Measurements from ENCODE around the gene DUOX2.
"Not testable (repeated sequence)": the region's sequence is repeated elsewhere in the genome, so short reads cannot be mapped to it uniquely, and the experiment has no call there.

The DUOX2 gene

DNA sequence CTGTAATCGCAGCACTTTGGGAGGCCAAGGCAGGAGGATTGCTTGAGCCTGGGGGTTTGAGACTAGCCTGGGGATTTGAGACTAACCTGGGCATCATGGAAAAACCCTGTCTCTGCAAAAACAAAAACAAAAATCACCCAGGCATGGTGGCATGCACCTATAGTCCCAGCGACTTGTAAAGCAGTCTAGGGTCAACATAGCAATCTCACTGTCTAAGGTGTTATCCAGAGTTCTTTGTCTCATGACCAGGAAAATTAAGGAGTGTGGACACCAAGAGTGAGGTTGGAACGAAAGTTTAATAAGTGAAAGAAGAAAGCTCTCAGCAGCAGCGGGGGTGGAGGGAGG is 65.6 kb downstream of the DUOX2 start:
- CTCF ChIA-PET = interaction anchor here (1.0 kb wide), 1 partner anchor 12 kb away, joined by 5 read pairs; no protein-coding TSS in a partner anchor
- POLR2A ChIA-PET; H3K4me3 ChIP-seq (ENCODE audit: low read depth, low read length); H3K4me1 ChIP-seq (ENCODE audit: control insufficient read depth, insufficient read depth, low read length); H3K27ac ChIP-seq (ENCODE audit: extremely low read depth, low read depth, low read length); H3K9me3 ChIP-seq (ENCODE audit: control insufficient read depth, insufficient read depth, low read depth, low read length): not testable (repeated sequence)
- TF ChIP-seq SETDB1 (IDR thresholded peaks at IDR 0.05; ENCODE audit: insufficient read length, low read length) = peak; percentile 14
- H3K36me3 ChIP-seq (ENCODE audit: control insufficient read depth in 2 of 2, insufficient read depth in 1 of 2, low read length in 2 of 2) = peaks cover 0 to 30% of the 10 kb centered on the region in 2 experiments; a peak in 2 of 3 replicates

DNA sequence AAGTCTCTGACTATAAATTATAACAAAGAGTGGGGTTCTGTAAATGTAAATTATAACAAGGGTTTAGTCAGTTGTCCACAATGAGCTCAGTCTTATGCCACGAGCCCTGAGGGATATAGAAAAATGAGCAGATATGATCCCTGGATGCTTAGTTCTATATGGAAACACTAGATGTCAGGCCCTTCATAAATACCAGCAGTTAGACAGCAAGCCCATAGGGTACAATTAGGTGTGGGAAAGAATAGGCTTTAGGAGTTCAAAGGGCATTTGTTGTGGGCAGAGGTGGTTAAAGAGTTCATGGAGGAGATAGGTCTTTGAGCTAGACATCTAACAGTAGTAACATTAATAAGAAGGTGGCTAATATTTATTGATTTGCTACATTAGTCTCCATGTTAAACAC is 69.7 kb downstream of the DUOX2 start:
- H3K9me3 ChIP-seq (ENCODE audit: control insufficient read depth, insufficient read depth, low read depth, low read length); H3K27ac ChIP-seq (ENCODE audit: extremely low read depth, low read depth, low read length); H3K4me3 ChIP-seq (ENCODE audit: low read depth, low read length); CTCF ChIA-PET; H3K4me1 ChIP-seq (ENCODE audit: control insufficient read depth, insufficient read depth, low read length); POLR2A ChIA-PET: not testable (repeated sequence)
- peaks cover 0 to 20% of the 10 kb centered on the region in 2 experiments; a peak in 2 of 3 replicates for H3K36me3 ChIP-seq (ENCODE audit: control insufficient read depth in 2 of 2, insufficient read depth in 1 of 2, low read length in 2 of 2)

DNA sequence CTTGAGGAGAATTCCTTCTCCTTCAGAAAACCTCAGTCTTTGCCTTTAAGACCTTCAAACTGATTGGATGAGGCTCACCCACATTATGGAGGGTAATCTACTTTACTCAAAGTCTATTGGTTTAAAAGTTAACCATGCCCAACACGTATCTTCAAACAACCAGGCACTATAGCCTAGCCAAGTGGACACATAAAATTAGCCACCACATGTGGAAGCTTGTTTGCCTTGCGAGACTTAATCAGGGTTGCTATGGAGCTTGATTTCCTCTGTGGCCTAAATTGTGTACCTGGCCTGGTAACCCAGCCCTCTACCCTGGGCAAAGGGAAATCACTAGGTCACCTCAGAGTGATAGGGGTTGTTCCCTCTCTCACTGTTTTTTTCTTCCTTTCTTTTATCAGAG is 71.1 kb downstream of the DUOX2 start:
- CTCF ChIA-PET; H3K4me1 ChIP-seq (ENCODE audit: control insufficient read depth, insufficient read depth, low read length); POLR2A ChIA-PET; H3K9me3 ChIP-seq (ENCODE audit: control insufficient read depth, insufficient read depth, low read depth, low read length); H3K4me3 ChIP-seq (ENCODE audit: low read depth, low read length); H3K36me3 ChIP-seq (ENCODE audit: control insufficient read depth in 2 of 2, insufficient read depth in 1 of 2, low read length in 2 of 2); H3K27ac ChIP-seq (ENCODE audit: extremely low read depth, low read depth, low read length): not testable (repeated sequence)

Data from HEK293 (cell line).